Endothelial cell of umbilical vein (primary cell): ENCODE results near the gene CENPN. TPM values are rescaled to one million over a fixed set of nuclear protein-coding genes. Genes with fewer than 3 reads are reported as not detected.

ENCODE experiments used
- BruUV-seq: library from RNA; stranded (reverse); fragments of 400-500 nt; replicated peaks from 2 replicates; lab custom pipeline; 2021; lab: Mats Ljungman, UMichigan
- CTCF ChIA-PET: fragments of 300-600, 350-600 bp; sonication (Branson Sonifier 250); formaldehyde crosslinking; loops from one replicate; lab custom pipeline; 2021; ENCODE audit warnings: antibody characterized with exemption, inconsistent platforms; lab: Charles Lee
- POLR2A ChIA-PET: fragments of 300-600, 350-600 bp; sonication (Branson Sonifier 250); formaldehyde crosslinking; loops from one replicate; lab custom pipeline; 2021; ENCODE audit warnings: antibody characterized with exemption, inconsistent platforms; lab: Charles Lee
- DNase-seq: peaks from one replicate; pipeline ENCODE4 v3.0.0-alpha.2; 2011; ENCODE audit warnings: low read depth, low spot score
- FAIRE-seq: peaks from 2 replicates; lab custom pipeline; 2011; peaks lifted over from hg19 to GRCh38; lab: Jason Lieb, UNC
- H2AFZ ChIP-seq: 2 replicates; pipeline ENCODE4 v1.6.0; 2012; ENCODE audit warnings: low read depth, low read length, control low read depth, inconsistent platforms
- H3K27ac ChIP-seq: 2 replicates; pipeline ENCODE4 v1.5.1; 2011; ENCODE audit warnings: low read depth, mild to moderate bottlenecking, control low read depth, low read length, moderate library complexity; ENCODE audit not compliant: insufficient read depth
- H3K27me3 ChIP-seq, 2 experiments: 2 replicates each; pipeline versions ENCODE4 v1.6.0 to v1.6.1; 2011; ENCODE audit warnings: low read length in 2 of 2, mixed read lengths in 1 of 2; ENCODE audit not compliant: control insufficient read depth in 2 of 2, insufficient read depth in 2 of 2
- H3K36me3 ChIP-seq, 2 experiments: 2 replicates in 1 of 2; 3 replicates in 1 of 2; pipeline ENCODE4 v1.5.1; 2011; ENCODE audit warnings: low read length in 2 of 2, mild to moderate bottlenecking in 1 of 2, moderate library complexity in 1 of 2; ENCODE audit not compliant: control insufficient read depth in 2 of 2, insufficient read depth in 2 of 2; ENCODE audit errors: extremely low read depth in 1 of 2
- H3K4me1 ChIP-seq: 3 replicates; pipeline ENCODE4 v1.5.1; 2011; ENCODE audit warnings: mild to moderate bottlenecking, low read length; ENCODE audit not compliant: control insufficient read depth, insufficient read depth; ENCODE audit errors: extremely low read depth
- H3K4me2 ChIP-seq: 2 replicates; pipeline ENCODE4 v1.6.1; 2011; ENCODE audit warnings: low read length, control low read depth, mixed read lengths; ENCODE audit not compliant: insufficient read depth
- H3K4me3 ChIP-seq, 3 experiments: fragments of 200-600 bp in 1 of 3; sonication (generic), shearing (Covaris generic) in 1 of 3; replicated peaks in 1 of 3; 2 replicates each; pipeline ENCODE4 v1.5.1; 2011 to 2016; ENCODE audit warnings: control low read depth in 3 of 3, low read length in 3 of 3, mild to moderate bottlenecking in 2 of 3, inconsistent platforms in 1 of 3, low read depth in 1 of 3, moderate library complexity in 1 of 3; ENCODE audit not compliant: insufficient read depth in 1 of 3
- H3K79me2 ChIP-seq: 2 replicates; pipeline ENCODE4 v1.6.0; 2012; ENCODE audit warnings: low read length, inconsistent platforms; ENCODE audit not compliant: control insufficient read depth, insufficient read depth
- H3K9ac ChIP-seq: replicated peaks from 2 replicates; pipeline ENCODE3; 2011; ENCODE audit warnings: low read length, control low read depth; ENCODE audit not compliant: insufficient read depth; ENCODE audit errors: extremely low read depth
- H3K9me1 ChIP-seq: replicated peaks from 3 replicates; pipeline ENCODE4 v1.6.0; 2011; ENCODE audit warnings: mild to moderate bottlenecking, low read length; ENCODE audit not compliant: control insufficient read depth, insufficient read depth; ENCODE audit errors: extremely low read depth
- H3K9me3 ChIP-seq: replicated peaks from 2 replicates; pipeline ENCODE4 v1.5.1; 2012; ENCODE audit warnings: low read length, inconsistent platforms; ENCODE audit not compliant: control insufficient read depth, insufficient read depth
- H4K20me1 ChIP-seq: replicated peaks from 2 replicates; pipeline ENCODE3; 2011; ENCODE audit warnings: mild to moderate bottlenecking, low read length; ENCODE audit not compliant: control insufficient read depth, insufficient read depth; ENCODE audit errors: extremely low read depth
- CTCF ChIP-seq, 2 donors: IDR thresholded peaks; 1 replicate in 1 of 2; 2 replicates in 1 of 2; pipeline ENCODE4 v1.5.1; 2011; ENCODE audit warnings: low read length in 2 of 2, mild to moderate bottlenecking in 2 of 2, moderate library complexity in 2 of 2, control low read depth in 1 of 2, inconsistent platforms in 1 of 2, low read depth in 1 of 2; ENCODE audit not compliant: insufficient read depth in 1 of 2; ENCODE audit errors: extremely low read depth in 1 of 2
- EZH2 ChIP-seq: IDR thresholded peaks from 2 replicates; pipeline ENCODE4 v1.6.1; 2012; ENCODE audit warnings: borderline replicate concordance, low read depth, mild to moderate bottlenecking, moderate library complexity, low read length, inconsistent platforms; ENCODE audit not compliant: severe bottlenecking
- FOS ChIP-seq: IDR thresholded peaks from 2 replicates; pipeline ENCODE4 v1.6.1; 2011; ENCODE audit warnings: mild to moderate bottlenecking, low read length, moderate library complexity, borderline replicate concordance; ENCODE audit not compliant: insufficient read depth
- GATA2 ChIP-seq: IDR thresholded peaks from 2 replicates; pipeline ENCODE4 v1.7.0; 2011; ENCODE audit warnings: low read depth, mild to moderate bottlenecking, moderate library complexity, mixed read lengths, low read length; ENCODE audit not compliant: insufficient read length, insufficient read depth
- POLR2A ChIP-seq: IDR thresholded peaks from 2 replicates; pipeline ENCODE4 v1.6.1; 2012; ENCODE audit warnings: low read depth, mild to moderate bottlenecking, control low read depth, low read length
- POLR2AphosphoS5 ChIP-seq: IDR thresholded peaks from 2 replicates; pipeline ENCODE4 v1.6.1; 2012; ENCODE audit warnings: low read depth, mild to moderate bottlenecking, control low read depth, low read length, moderate library complexity; ENCODE audit not compliant: insufficient read depth
- dilution Hi-C: fragments of 300-500 bp; cut with MboI; formaldehyde crosslinking; loops from one replicate; pipeline ENCODE4 v1.15.0; 2019; ENCODE audit warnings: low sequenced_read_pairs; ENCODE audit not compliant: extremely low pct_ligation_motif_present
- intact Hi-C: fragments of 100-400 bp; cut with micrococcal nuclease; formaldehyde crosslinking; loops from one replicate; pipeline ENCODE4 v1.10.0; 2022
- polyA plus RNA-seq, 4 experiments: library from polyadenylated mRNA; depleted of rRNA in 3 of 4; stranded (reverse) in 3 of 4; unstranded in 1 of 4; fragments of >200 nt; gene quantifications; 2 replicates each; pipeline versions ENCODE4 v1.2.1 to v1.2.3, GENCODE V29; 2011 to 2012; ENCODE audit warnings: missing spikeins in 1 of 4
- total RNA-seq: library from RNA; stranded (reverse); gene quantifications from 2 replicates; pipeline ENCODE4 v1.2.3, GENCODE V29; 2021
- TF ChIP-seq, protein P1 (sequence below): IDR thresholded peaks from 2 replicates; pipeline ENCODE4 v1.6.1; 2011; ENCODE audit not compliant: insufficient read depth, insufficient read length

CENPN gene
- total and polyA plus RNA-seq, 2 donors (not counting 3 experiments of a cell fraction or from before 2014, with no cell fraction given) = 17.6 to 52.4 TPM

DNA sequence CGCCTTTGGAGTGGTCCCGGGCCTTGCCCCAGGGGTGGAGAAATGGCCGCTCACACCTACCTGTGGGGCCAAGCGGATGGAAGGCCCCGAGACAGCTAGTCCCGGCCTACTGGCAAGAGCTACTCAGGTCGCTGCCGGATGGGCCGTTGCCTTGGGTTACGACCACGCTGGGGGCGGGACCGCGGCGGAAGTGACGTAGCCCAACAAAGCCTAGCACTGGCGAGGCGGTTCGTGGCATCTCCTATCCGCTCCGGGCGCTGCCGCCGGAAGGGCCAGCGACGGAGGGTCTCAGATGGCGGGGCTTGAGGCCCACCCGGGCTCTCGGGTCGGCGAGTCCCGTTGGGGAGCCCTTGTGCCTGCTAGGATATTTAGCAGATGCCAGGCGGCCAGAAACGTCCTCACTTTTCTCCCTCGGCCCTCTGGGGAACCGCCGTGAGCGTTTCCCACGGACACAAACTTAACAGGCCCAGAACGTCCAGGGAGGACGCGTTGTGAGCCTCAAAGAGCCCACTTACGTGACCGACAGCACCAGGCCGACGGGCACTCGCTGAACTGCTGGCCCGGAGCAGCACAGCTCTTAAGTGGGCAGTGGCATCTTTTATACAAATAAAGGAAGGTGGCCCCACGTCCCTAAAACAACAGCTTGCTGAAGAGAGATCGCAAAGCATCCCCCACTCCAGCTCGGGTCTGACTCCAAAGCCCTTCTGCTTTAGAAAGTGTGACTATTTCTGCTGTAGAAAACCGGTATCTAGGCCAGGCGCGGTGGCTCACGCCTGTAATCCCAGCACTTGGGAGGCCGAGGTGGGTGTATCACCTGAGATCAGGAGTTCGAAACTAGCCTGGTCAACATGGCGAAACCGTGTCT lies 70.3 kb downstream of the CENPN start, which contains the start of gene C16orf46:
TSS of gene C16orf46 (minus strand) at position 163 of the 865 bp plus-strand sequence. CDS start 13,283 bp downstream, outside the sequence.
- no peaks in the 10 kb centered on the region for H3K9me1 ChIP-seq
- peak; percentile 97 for DNase-seq
- no peaks in the 10 kb centered on the region for H4K20me1 ChIP-seq
- H3K4me2 ChIP-seq = peak within 1 kb of the TSS; percentile 90
- ChIA-PET POLR2A (interaction anchor here (0.6 kb wide), 1 partner anchor 16 kb away, joined by 7 read pairs; no protein-coding TSS in a partner anchor), CTCF (interaction anchor here (1.1 to 2.5 kb wide), 3 partner anchors 17 to 153 kb away, joined by 3 to 25 read pairs (median 3); partner anchors contain the start of gene ATMIN)
- H2AFZ ChIP-seq = peak within 1 kb of the TSS; percentile 78
- peak within 1 kb of the TSS; percentile 93 for H3K9ac ChIP-seq
- peaks cover 7% of the 10 kb centered on the region for H3K4me1 ChIP-seq
- H3K79me2 ChIP-seq = no peaks in the 10 kb centered on the region
- peak within 1 kb of the TSS; percentile 48 to 52 (median 49) for H3K4me3 ChIP-seq
- H3K27me3 ChIP-seq = no peaks in the 10 kb centered on the region
- FAIRE-seq = peak; percentile 97
- no peak for TF ChIP-seq EZH2
- TF ChIP-seq CTCF (IDR thresholded peaks at IDR 0.05; ENCODE audit: extremely low read depth in 1 of 2, insufficient read depth in 1 of 2, low read depth in 1 of 2, low read length in 2 of 2) = no peak
- peak; percentile 67 for TF ChIP-seq POLR2AphosphoS5
- TF ChIP-seq, protein P1, sequence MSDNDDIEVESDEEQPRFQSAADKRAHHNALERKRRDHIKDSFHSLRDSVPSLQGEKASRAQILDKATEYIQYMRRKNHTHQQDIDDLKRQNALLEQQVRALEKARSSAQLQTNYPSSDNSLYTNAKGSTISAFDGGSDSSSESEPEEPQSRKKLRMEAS = peak; percentile 35
- peak; percentile 80 for TF ChIP-seq POLR2A
- no peak for TF ChIP-seq GATA2
- TF ChIP-seq FOS = no peak
- dilution Hi-C loops = no loop called here
- H3K9me3 ChIP-seq = no peaks in the 10 kb centered on the region
- intact Hi-C loops = loop anchor here (1.0 kb wide), 3 partner anchors 19 to 237 kb away; partner anchors contain the start of genes ATMIN, GAN and GCSH
- TSS peak; percentile 90 for BruUV-seq
- peak within 1 kb of the TSS; percentile 91 for H3K27ac ChIP-seq
- no peaks in the 10 kb centered on the region for H3K36me3 ChIP-seq
